ENCODE results near the gene KLHDC8A. TPM values are rescaled to one million over a fixed set of nuclear protein-coding genes. Genes with fewer than 3 reads are reported as not detected.

Gene KLHDC8A
- total and polyA plus RNA-seq, 2 of the 4 experiments (the other 2 are of a cell fraction): not detected

GRCh38 chr1:205338011-205338410 is 18.7 kb downstream of the KLHDC8A start:
- peaks cover 69% of the 10 kb centered on the region for H3K27me3 ChIP-seq (ENCODE audit: control insufficient read depth, insufficient read depth, low read length)
- no peak overlapping the region for H2BK120ac ChIP-seq (ENCODE audit: low read depth, low read length)
- no peak overlapping the region for H3K18ac ChIP-seq (ENCODE audit: low read depth, low read length)
- H3K14ac ChIP-seq (replicated peaks; ENCODE audit: low read depth, low read length): no peak overlapping the region
- TF ChIP-seq FOS (IDR thresholded peaks at IDR 0.05; ENCODE audit: low read depth, low read length) (no peak), RFX5 (IDR thresholded peaks at IDR 0.05; ENCODE audit: low read depth, low read length) (no peak), MAZ (IDR thresholded peaks at IDR 0.05; ENCODE audit: borderline replicate concordance, low read depth, low read length) (no peak), CEBPB (IDR thresholded peaks at IDR 0.05; ENCODE audit: low read depth, low read length) (no peak), MAFK (IDR thresholded peaks at IDR 0.05; ENCODE audit: low read depth, low read length) (no peak), POLR2A (IDR thresholded peaks at IDR 0.05; ENCODE audit: low read depth, low read length) (no peak), RAD21 (IDR thresholded peaks at IDR 0.05; ENCODE audit: low read length) (no peak), SMC3 (IDR thresholded peaks at IDR 0.05; ENCODE audit: low read depth, low read length) (no peak), MXI1 (IDR thresholded peaks at IDR 0.05; ENCODE audit: borderline replicate concordance, low read depth, low read length) (no peak), BHLHE40 (IDR thresholded peaks at IDR 0.05; ENCODE audit: low read depth, low read length) (no peak), NFE2L2 (IDR thresholded peaks at IDR 0.05; ENCODE audit: low read depth, low read length) (no peak), CHD1 (IDR thresholded peaks at IDR 0.05; ENCODE audit: low read depth, low read length) (no peak), RCOR1 (IDR thresholded peaks at IDR 0.05; ENCODE audit: insufficient replicate concordance, low read length) (no peak)
- TF ChIP-seq, protein P1, sequence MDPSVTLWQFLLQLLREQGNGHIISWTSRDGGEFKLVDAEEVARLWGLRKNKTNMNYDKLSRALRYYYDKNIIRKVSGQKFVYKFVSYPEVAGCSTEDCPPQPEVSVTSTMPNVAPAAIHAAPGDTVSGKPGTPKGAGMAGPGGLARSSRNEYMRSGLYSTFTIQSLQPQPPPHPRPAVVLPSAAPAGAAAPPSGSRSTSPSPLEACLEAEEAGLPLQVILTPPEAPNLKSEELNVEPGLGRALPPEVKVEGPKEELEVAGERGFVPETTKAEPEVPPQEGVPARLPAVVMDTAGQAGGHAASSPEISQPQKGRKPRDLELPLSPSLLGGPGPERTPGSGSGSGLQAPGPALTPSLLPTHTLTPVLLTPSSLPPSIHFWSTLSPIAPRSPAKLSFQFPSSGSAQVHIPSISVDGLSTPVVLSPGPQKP (IDR thresholded peaks at IDR 0.05; ENCODE audit: borderline replicate concordance, low read depth, low read length): no peak
- WGBS, 2 experiments (ENCODE audit: extremely low coverage in 2 of 2, insufficient read length in 1 of 2): no CpG with 5 or more reads among the region's 7 CpGs
- H3K9me3 ChIP-seq (ENCODE audit: control insufficient read depth, insufficient read depth, low read length): no peaks in the 10 kb centered on the region; the same call in 1 of the 2 replicates
- dilution Hi-C loops (cut with HindIII; ENCODE audit: low sequenced_read_pairs, unreplicated experiment) (no loop called here), intact Hi-C loops (cut with micrococcal nuclease) (no loop called here), in situ Hi-C loops (cut with MboI; ENCODE audit: low sequenced_read_pairs) (loop anchor here (5.0 to 10.0 kb wide), 2 partner anchors 184 to 353 kb away; no protein-coding TSS in a partner anchor)
- ChIA-PET CTCF (no interaction called here), POLR2A (ENCODE audit: unreplicated experiment) (no interaction called here)
- H4K5ac ChIP-seq (ENCODE audit: low read depth, low read length): no peak overlapping the region
- H3K4me3 ChIP-seq (ENCODE audit: insufficient read depth, low read depth, low read length): no peak overlapping the region
- no peak overlapping the region for H3K56ac ChIP-seq (ENCODE audit: extremely low read depth, insufficient read depth, low read length)
- no peak overlapping the region for H3K4ac ChIP-seq (ENCODE audit: low read depth, low read length)
- ATAC-seq (ENCODE audit: low read depth) (no peak), DNase-seq (no peak)
- BruUV-seq (replicated peaks): no TSS peak
- H3K79me1 ChIP-seq (ENCODE audit: low read depth in 1 of 2, low read length in 2 of 2): no peaks in the 10 kb centered on the region
- no peak overlapping the region for H3K27ac ChIP-seq (ENCODE audit: insufficient read depth, low read length)
- H2AK5ac ChIP-seq (ENCODE audit: low read depth, low read length): no peak overlapping the region
- H4K8ac ChIP-seq (ENCODE audit: low read depth in 2 of 2, low read length in 2 of 2): no peak overlapping the region
- H2AFZ ChIP-seq (replicated peaks; ENCODE audit: low read length, poor library complexity): no peak overlapping the region
- no peak overlapping the region for H3K23ac ChIP-seq (ENCODE audit: low read depth, low read length)
- no peaks in the 10 kb centered on the region for H3K36me3 ChIP-seq (ENCODE audit: control insufficient read depth, insufficient read depth, low read length)
- no peak overlapping the region for H3K4me2 ChIP-seq (ENCODE audit: low read depth, low read length)
- H4K91ac ChIP-seq (ENCODE audit: insufficient read depth, low read depth, low read length): no peak overlapping the region
- H2BK15ac ChIP-seq (ENCODE audit: low read depth, low read length): no peak overlapping the region
- no peaks in the 10 kb centered on the region; the same call in 1 of the 2 replicates for H4K20me1 ChIP-seq (ENCODE audit: insufficient read depth, low read length)
- H2BK20ac ChIP-seq (ENCODE audit: low read depth, low read length): no peak overlapping the region
- H3K4me1 ChIP-seq (ENCODE audit: control insufficient read depth, insufficient read depth, low read length): no peaks in the 10 kb centered on the region
- H3K9me1 ChIP-seq (ENCODE audit: insufficient read depth, low read length): no peaks in the 10 kb centered on the region
- no peak overlapping the region for H2AK9ac ChIP-seq (replicated peaks; ENCODE audit: low read depth, low read length, poor library complexity)
- no peak overlapping the region for H3K9ac ChIP-seq (ENCODE audit: low read depth, low read length)
- no peak overlapping the region for H2BK5ac ChIP-seq (ENCODE audit: low read depth, low read length, poor library complexity, severe bottlenecking)

All from IMR-90 (cell line).